GM12801 (cell line): ENCODE data around the gene XYLT1.

Experiments
- TF ChIP-seq, protein P1 (sequence below): IDR thresholded peaks from one replicate; pipeline ENCODE4 v1.5.1; 2011; ENCODE audit warnings: control low read depth; ENCODE audit not compliant: insufficient read length; ENCODE audit errors: extremely low read depth

Gene XYLT1

DNA sequence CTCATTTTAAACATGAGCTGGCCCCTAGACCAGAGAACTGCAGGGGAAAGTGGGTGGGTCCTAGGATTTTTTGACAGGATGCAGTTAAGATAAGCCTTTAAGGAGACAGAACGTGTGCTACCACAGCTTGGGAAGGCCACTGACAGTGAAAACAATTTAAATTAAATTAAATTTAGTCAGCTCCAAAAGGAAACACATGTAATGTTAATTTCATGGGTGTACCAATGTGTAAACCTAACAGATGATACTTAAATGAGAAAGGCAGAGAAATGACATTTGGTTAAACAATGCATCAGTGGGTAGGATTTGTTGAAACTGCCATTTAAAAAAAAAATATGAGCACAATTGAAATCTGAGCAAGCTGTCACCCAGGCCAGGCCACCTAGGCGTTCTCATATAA is 250.8 kb downstream of the XYLT1 start:
- TF ChIP-seq, protein P1, sequence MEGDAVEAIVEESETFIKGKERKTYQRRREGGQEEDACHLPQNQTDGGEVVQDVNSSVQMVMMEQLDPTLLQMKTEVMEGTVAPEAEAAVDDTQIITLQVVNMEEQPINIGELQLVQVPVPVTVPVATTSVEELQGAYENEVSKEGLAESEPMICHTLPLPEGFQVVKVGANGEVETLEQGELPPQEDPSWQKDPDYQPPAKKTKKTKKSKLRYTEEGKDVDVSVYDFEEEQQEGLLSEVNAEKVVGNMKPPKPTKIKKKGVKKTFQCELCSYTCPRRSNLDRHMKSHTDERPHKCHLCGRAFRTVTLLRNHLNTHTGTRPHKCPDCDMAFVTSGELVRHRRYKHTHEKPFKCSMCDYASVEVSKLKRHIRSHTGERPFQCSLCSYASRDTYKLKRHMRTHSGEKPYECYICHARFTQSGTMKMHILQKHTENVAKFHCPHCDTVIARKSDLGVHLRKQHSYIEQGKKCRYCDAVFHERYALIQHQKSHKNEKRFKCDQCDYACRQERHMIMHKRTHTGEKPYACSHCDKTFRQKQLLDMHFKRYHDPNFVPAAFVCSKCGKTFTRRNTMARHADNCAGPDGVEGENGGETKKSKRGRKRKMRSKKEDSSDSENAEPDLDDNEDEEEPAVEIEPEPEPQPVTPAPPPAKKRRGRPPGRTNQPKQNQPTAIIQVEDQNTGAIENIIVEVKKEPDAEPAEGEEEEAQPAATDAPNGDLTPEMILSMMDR = no peak

DNA sequence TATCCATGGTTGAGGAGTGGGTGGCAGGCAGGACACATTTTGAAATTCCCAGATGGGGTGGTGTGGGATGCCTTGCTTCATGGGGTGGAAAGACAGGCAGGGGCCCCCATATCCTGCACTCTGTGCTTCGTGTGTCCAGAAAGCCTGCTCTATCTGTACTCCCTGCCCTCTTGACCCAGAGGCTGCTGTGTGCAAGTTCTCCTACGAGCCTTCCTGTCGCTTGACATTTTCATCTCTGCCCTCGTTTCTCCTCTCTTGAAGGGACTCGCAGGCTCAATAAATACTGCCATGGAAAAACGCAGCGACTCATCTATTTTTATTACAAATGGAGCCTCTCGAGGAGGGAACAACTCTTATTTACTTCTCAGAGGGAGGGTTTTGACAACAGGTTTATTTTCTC is 254.8 kb downstream of the XYLT1 start:
- TF ChIP-seq, protein P1 = no peak

DNA sequence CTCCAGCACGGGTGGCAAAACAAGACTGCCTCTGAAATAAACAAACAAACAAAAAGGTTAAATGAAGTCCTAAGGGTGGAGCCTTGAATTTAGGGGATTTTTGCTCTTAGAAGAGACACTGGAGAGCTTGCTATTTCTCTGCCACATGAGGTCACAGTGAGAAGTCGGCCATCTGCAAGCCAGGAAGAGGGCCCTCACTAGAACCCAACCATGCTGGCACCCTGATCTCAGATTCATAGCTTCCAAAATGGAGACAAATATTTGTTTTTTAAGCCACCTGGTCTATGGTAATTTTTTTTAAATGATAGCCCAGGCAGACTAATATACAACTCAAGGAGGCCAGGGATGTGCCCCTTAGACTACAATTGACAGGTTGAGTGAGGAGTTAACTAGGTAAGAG is 255.5 kb downstream of the XYLT1 start:
- TF ChIP-seq, protein P1 = no peak

DNA sequence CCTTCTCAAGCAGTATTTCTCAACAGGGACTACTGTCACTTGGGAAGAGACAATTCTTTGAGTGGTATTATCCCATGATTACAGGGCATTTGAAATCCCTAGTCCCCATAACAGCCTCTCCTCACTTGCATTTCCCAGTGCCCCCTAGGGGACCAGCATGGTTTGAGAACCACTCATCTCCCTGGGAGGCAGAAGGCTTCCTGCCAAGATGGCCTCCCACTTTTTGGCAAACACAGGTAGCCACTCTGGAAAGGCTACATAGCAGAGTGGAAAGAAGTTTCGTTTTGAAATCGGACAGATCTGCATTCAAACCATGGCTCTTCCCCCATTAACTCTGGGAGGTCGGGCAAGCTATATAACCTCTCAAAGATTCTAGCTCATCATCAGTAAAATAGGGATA is 256.8 kb downstream of the XYLT1 start:
- TF ChIP-seq, protein P1 = no peak

DNA sequence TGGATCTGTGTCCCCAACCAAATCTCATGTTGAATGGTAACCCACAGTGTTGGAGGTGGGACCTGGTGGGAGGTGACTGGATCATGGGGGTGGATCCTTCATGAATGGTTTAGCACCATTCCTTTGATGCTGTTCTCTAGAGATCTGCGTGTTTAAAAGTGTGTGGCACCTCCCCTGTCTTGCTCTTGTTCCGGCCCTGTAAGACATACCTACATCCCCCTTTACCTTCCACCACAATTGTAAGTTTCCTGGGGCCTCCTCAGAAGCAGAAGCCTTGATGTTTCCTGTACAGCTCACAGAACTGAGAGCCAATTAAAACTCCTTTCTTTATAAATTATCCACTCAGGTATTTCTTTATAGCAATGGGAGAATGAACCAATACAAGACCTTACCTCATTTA is 257.7 kb downstream of the XYLT1 start:
- TF ChIP-seq, protein P1 = no peak

DNA sequence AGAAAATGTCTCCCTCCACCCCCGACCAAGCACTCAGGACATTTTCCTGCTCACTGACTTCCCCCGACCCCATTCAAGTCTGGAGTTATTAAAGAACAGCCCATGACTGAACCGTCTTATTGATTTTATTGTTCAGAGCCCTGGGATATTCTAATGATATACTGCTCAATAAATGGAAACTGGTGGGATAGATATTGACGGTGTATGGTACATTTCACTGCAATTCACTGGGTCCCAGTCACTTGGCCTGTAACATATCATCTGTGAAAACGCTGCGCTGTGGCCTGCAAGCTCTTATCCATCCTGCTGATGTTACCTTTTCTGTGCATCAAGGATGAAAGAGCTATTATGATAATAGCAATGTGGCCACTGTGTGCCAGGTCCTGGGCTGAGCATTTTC is 258.2 kb downstream of the XYLT1 start:
- TF ChIP-seq, protein P1 = no peak

DNA sequence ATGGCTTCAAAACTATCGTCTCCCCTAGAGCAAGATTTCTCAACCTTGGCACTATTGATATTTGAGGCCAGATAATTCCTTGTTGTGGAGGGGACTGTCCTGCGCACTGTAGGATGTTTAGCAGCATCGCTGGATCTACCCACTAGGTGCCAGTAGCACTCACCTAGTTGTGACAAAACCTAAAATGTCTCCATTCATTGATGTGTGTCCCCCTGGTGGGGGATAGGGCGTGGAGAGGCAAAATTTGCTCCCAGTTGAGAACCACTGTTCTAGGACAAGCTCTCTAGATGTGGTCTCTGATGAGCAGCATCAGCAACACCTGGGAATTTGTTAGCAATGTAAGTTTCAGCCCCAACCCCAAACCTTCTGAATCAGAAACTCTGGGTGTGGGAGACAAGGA is 259.0 kb downstream of the XYLT1 start:
- TF ChIP-seq, protein P1 = no peak

DNA sequence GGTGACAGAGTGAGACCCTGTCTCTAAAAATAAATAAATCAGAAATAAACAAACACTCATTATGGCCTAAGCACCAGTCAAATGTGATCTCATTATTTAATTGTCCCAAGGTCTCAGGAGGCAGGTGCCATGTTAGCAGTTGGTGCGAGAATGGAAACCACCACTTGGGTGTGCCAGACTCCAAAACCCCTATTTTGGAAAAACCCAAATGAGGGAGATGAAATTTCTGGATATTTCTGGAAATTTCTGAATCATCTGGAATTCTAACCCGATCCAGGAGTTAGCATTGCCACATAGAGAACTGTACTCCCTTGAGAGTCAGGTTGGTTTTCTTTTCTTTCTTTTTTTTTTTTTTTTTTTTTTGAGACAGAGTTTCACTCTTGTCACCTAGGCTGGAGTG is 264.0 kb downstream of the XYLT1 start:
- TF ChIP-seq, protein P1 = no peak
